Measurements from ENCODE around the gene MMP11.

GRCh38 chr22:23764899-23765881 lies 7.5 kb upstream of the MMP11 start:
- TF ChIP-seq EP300 (IDR thresholded peaks at IDR 0.05): no peak
- TF ChIP-seq POLR2A (IDR thresholded peaks at IDR 0.05): no peak
- no peak for TF ChIP-seq CTCF (IDR thresholded peaks at IDR 0.05)

Measured in ovary (tissue), 3 donors.